PFSK-1 (cell line): ENCODE measurements around the gene CD80.

Experiments
- FOXP2 ChIP-seq: optimal IDR thresholded peaks from 2 replicates; pipeline ENCODE3; 2011; ENCODE audit warnings: borderline replicate concordance, control low read depth, inconsistent platforms; ENCODE audit not compliant: insufficient read depth; ENCODE audit errors: extremely low read length, extremely low read depth
- POLR2AphosphoS5 ChIP-seq: IDR thresholded peaks from 2 replicates; pipeline ENCODE4 v1.6.1; 2012; ENCODE audit warnings: low read depth, mild to moderate bottlenecking, control low read depth, low read length, moderate library complexity
- SIN3A ChIP-seq: IDR thresholded peaks from 2 replicates; pipeline ENCODE4 v1.6.1; 2012; ENCODE audit warnings: mild to moderate bottlenecking, low read length, moderate library complexity, borderline replicate concordance; ENCODE audit not compliant: insufficient read depth
- TAF1 ChIP-seq: IDR thresholded peaks from 2 replicates; pipeline ENCODE4 v1.6.1; 2012; ENCODE audit warnings: low read length, control low read depth, borderline replicate concordance; ENCODE audit not compliant: insufficient read depth

- no peak for TF ChIP-seq POLR2AphosphoS5
- no peak for TF ChIP-seq FOXP2
- TF ChIP-seq SIN3A: no peak
- TF ChIP-seq TAF1: no peak
These were observed 3.0 kb upstream of the CD80 start for GRCh38 chr3:119562307-119562961.
